Esophagus muscularis mucosa (tissue), 4 donors: ENCODE data around the gene CACNG7. TPM values are rescaled to one million over a fixed set of nuclear protein-coding genes. Genes with fewer than 3 reads are reported as not detected.

ENCODE experiments used
- DNase-seq: peaks from one replicate; pipeline ENCODE4 v3.0.0-alpha.2; 2017; ENCODE audit errors: extremely low spot score
- H3K27ac ChIP-seq, 4 donors: fragments of 200-600 bp; sonication (generic); replicated peaks in 1 of 4; 1 replicate in 3 of 4; 2 replicates in 1 of 4; pipeline ENCODE4 v1.5.1; 2016 to 2019; ENCODE audit warnings: mild to moderate bottlenecking in 1 of 4
- H3K27me3 ChIP-seq, 4 donors: fragments of 200-600 bp; sonication (generic); one replicate each; pipeline versions ENCODE4 v1.5.1 to v1.6.0; 2016 to 2019
- H3K36me3 ChIP-seq, 4 donors: fragments of 200-600 bp; sonication (generic); one replicate each; pipeline ENCODE4 v1.5.1; 2016 to 2019
- H3K4me1 ChIP-seq, 4 donors: fragments of 200-600 bp; sonication (generic); one replicate each; pipeline ENCODE4 v1.5.1; 2016 to 2019
- H3K4me3 ChIP-seq, 4 donors: fragments of 200-600 bp; sonication (generic); 1 replicate in 2 of 4; 2 replicates in 2 of 4; pipeline ENCODE4 v1.5.1; 2016 to 2019; ENCODE audit warnings: mild to moderate bottlenecking in 4 of 4, moderate library complexity in 1 of 4
- H3K9me3 ChIP-seq, 4 donors: fragments of 200-600 bp; sonication (generic); 1 replicate in 3 of 4; 2 replicates in 1 of 4; pipeline ENCODE4 v1.5.1; 2016 to 2019
- EP300 ChIP-seq: sonication (generic); formaldehyde crosslinking; IDR thresholded peaks from one replicate; pipeline ENCODE4 v1.6.1; 2017; ENCODE audit warnings: antibody characterized with exemption
- POLR2A ChIP-seq: fragments of 450-650 bp; IDR thresholded peaks from one replicate; pipeline ENCODE4 v1.6.1; 2017; ENCODE audit warnings: antibody characterized with exemption, moderate library complexity, mild to moderate bottlenecking, low read depth
- POLR2AphosphoS5 ChIP-seq, 2 donors: sonication (generic); formaldehyde crosslinking; IDR thresholded peaks; one replicate each; pipeline ENCODE4 v1.6.1; 2017; ENCODE audit warnings: antibody characterized with exemption in 2 of 2
- WGBS: methylation state at CpG from one replicate; pipeline ENCODE4 v1.1.5; 2018; 5-methylcytosine and 5-hydroxymethylcytosine counted together
- intact Hi-C: fragments of 100-400 bp; cut with DNase I; formaldehyde crosslinking; loops from one replicate; pipeline ENCODE4 v1.15.1; 2023
- total RNA-seq, 4 donors: library from RNA; depleted of rRNA; stranded (reverse); fragments of >200 nt; gene quantifications; one replicate each; pipeline versions ENCODE4 v1.1.0 to v1.2.1, GENCODE V29; 2016
- TF ChIP-seq, protein P1 (sequence below), 3 experiments: fragments of 200-600 bp in 2 of 3; fragments of 450-650 bp in 1 of 3; sonication (generic) in 2 of 3; IDR thresholded peaks; one replicate each; pipeline ENCODE4 v1.5.1; 2017 to 2019; ENCODE audit warnings: antibody characterized with exemption in 3 of 3, mild to moderate bottlenecking in 2 of 3, moderate library complexity in 1 of 3

The CACNG7 gene
- total RNA-seq, 4 donors from 2014 or later: under 0.01 to 1.2 TPM; not detected in 2

DNA sequence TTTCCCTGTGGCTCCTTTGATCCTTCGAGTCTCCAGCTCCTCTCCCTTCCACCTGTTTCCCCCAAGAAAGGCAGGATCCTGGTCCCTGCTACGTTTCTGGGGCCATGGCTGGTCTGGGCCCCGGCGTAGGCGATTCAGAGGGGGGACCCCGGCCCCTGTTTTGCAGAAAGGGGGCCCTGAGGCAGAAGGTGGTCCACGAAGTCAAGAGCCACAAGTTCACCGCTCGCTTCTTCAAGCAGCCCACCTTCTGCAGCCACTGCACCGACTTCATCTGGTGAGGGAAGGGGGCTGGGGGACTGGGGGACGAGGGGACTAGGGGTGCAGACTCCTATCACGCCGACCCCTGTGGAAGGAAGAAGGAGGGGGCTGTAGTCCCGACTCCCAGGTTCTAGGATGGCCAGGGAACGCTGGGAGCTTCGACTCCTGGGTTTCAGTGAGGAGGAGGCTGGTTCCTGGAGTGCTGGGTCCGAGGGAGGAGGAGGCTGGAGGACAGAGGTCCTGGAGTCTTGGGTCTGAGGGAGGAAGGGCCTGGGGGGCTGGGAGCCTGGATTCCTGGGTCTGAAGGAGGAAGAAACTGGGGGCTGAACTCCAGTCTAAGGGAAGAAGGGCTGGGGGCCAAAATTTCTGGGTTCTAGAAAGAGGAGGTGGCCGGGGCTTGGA, 26.6 kb upstream of the CACNG7 start:
- WGBS: 6% methylated on average over 18 of the region's 18 CpGs

DNA sequence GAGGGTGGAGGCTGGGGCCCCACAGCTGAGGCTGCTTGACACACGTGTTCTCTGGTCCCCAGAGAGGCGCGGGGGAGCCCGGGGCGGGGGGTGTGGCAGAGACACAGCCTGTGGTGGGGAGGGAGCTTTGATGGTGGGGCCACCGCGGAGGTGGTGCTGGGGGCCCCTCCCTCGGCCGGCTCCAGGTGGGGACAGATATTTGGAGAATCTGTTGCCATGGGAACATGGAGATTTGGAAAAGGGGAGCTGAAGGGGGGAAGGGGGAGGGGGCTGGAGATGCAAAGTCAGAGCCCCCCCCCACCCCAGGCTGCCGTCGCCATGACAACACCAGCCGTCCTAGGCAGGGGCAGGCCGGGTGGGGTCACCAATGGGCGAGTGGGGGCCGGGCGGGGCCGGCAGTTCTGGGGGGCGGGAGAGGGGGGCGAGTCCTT, 25.8 kb upstream of the CACNG7 start:
- intact Hi-C loops: loop anchor here (5.0 kb wide), 1 partner anchor 36 kb away; no protein-coding TSS in a partner anchor
- H3K27me3 ChIP-seq: peaks cover 4 to 63% (median 31%) of the 10 kb centered on the region in 4 donors

More for the DNA sequence above, 26.6 kb upstream of the CACNG7 start:
- H3K36me3 ChIP-seq: no peaks in the 10 kb centered on the region
- intact Hi-C loops: loop anchor here (5.0 kb wide), 1 partner anchor 35 kb away; no protein-coding TSS in a partner anchor
- no peak for DNase-seq
- H3K4me1 ChIP-seq: peaks cover 22 to 43% (median 38%) of the 10 kb centered on the region in 4 donors
- H3K27ac ChIP-seq: no peak overlapping the region
- H3K9me3 ChIP-seq: no peaks in the 10 kb centered on the region
- peaks cover 4 to 63% (median 31%) of the 10 kb centered on the region in 4 donors for H3K27me3 ChIP-seq
- H3K4me3 ChIP-seq: peak overlapping the region; percentile 35 to 51 (median 38)
- TF ChIP-seq EP300 (no peak), POLR2AphosphoS5 (IDR thresholded peaks at IDR 0.05) (no peak), POLR2A (no peak)
- TF ChIP-seq, protein P1, sequence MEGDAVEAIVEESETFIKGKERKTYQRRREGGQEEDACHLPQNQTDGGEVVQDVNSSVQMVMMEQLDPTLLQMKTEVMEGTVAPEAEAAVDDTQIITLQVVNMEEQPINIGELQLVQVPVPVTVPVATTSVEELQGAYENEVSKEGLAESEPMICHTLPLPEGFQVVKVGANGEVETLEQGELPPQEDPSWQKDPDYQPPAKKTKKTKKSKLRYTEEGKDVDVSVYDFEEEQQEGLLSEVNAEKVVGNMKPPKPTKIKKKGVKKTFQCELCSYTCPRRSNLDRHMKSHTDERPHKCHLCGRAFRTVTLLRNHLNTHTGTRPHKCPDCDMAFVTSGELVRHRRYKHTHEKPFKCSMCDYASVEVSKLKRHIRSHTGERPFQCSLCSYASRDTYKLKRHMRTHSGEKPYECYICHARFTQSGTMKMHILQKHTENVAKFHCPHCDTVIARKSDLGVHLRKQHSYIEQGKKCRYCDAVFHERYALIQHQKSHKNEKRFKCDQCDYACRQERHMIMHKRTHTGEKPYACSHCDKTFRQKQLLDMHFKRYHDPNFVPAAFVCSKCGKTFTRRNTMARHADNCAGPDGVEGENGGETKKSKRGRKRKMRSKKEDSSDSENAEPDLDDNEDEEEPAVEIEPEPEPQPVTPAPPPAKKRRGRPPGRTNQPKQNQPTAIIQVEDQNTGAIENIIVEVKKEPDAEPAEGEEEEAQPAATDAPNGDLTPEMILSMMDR (IDR thresholded peaks at IDR 0.05): no peak

DNA sequence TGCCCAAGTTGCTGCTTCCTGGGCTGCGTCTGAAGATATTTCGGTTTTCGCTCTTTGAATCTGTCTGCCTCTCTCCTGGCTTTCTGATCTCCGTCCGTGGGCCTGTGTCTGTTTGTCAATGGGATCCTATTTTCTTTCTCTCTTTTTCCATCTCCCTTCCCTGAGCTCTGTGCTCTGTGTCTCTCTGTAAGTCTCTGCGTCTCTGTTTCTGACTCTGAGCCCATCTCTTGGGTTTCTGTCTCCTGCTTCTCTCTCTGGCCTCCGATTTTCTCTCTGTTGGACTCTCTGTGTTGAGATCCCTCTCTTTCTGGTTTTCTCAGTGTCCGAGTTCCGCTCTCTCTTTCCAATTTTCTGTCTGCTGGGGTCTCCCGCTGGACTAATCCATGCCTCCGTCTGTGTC, 25.3 kb upstream of the CACNG7 start:
- Histone ChIP-seq H3K4me1 (peaks cover 21 to 40% (median 35%) of the 10 kb centered on the region in 4 donors), H3K27ac (no peak overlapping the region), H3K9me3 (no peaks in the 10 kb centered on the region), H3K4me3 (no peak overlapping the region), H3K36me3 (no peaks in the 10 kb centered on the region), H3K27me3 (peaks cover 4 to 61% (median 31%) of the 10 kb centered on the region in 4 donors)
- intact Hi-C loops: loop anchor here (5.0 kb wide), 1 partner anchor 36 kb away; no protein-coding TSS in a partner anchor
- whole genome bisulfite sequencing: 20% methylated on average over 11 of the region's 11 CpGs
- no peak for DNase-seq
- TF ChIP-seq POLR2A (no peak), EP300 (no peak), POLR2AphosphoS5 (IDR thresholded peaks at IDR 0.05) (no peak)
- TF ChIP-seq, protein P1 (IDR thresholded peaks at IDR 0.05): no peak

More for the DNA sequence above, 25.8 kb upstream of the CACNG7 start:
- Histone ChIP-seq H3K4me3 (no peak overlapping the region), H3K9me3 (no peaks in the 10 kb centered on the region), H3K27ac (no peak overlapping the region), H3K36me3 (no peaks in the 10 kb centered on the region), H3K4me1 (peaks cover 22 to 43% (median 37%) of the 10 kb centered on the region in 4 donors)
- TF ChIP-seq POLR2AphosphoS5 (IDR thresholded peaks at IDR 0.05) (no peak), POLR2A (no peak), EP300 (no peak)
- TF ChIP-seq, protein P1 (IDR thresholded peaks at IDR 0.05): no peak
- WGBS: 2% methylated on average over 11 of the region's 19 CpGs
- DNase-seq: no peak

DNA sequence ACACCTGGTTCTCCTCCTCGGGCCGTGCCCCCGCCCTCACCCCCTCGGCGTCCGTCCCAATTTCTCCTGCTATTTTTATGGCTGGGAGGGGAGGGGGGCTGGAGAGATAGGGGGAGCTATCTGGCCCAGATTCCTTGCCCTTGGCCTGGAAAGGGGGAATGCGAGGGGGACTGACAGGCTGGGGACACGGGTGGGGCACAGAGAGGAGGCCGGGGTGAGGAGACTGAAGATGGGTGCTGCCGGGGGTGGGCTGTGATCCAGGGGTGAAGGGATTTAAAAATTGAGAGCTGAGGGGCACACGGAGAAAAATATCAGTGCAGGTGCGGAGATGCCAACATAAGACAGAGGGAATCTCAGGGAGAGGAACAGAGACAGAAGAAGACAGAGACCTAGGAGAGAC, 24.8 kb upstream of the CACNG7 start:
- Histone ChIP-seq H3K4me3 (no peak overlapping the region), H3K27me3 (peaks cover 4 to 58% (median 31%) of the 10 kb centered on the region in 4 donors), H3K9me3 (no peaks in the 10 kb centered on the region), H3K27ac (no peak overlapping the region), H3K4me1 (peaks cover 18 to 35% (median 30%) of the 10 kb centered on the region in 4 donors), H3K36me3 (no peaks in the 10 kb centered on the region)
- no peak for TF ChIP-seq EP300
- TF ChIP-seq, protein P1 (IDR thresholded peaks at IDR 0.05): no peak
- TF ChIP-seq POLR2AphosphoS5 (IDR thresholded peaks at IDR 0.05): no peak
- TF ChIP-seq POLR2A: no peak
- 30% methylated on average over 12 of the region's 12 CpGs for WGBS
- intact Hi-C loops: loop anchor here (5.0 kb wide), 1 partner anchor 37 kb away; no protein-coding TSS in a partner anchor
- DNase-seq: no peak
